Measurements from ENCODE around the gene SETBP1.

The SETBP1 gene

DNA sequence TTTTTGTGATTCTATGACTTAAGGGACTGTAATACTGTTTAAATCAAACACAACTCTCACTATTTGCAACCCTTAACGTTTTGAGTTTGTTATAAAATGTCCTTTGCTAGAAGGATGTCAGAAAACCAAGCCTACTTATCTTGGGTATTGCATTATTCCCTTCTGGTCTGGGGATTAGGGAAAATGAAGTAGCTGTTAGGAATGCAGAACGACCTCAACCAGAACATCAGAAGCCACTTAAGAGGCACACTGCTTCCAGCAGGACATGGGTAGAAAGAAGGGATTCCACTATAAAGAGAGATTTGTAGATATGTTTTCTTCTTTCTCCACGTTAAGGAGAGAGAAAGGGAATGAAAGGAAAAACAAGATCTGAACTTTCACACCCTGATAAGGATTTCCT, 101.2 kb downstream of the SETBP1 start:
- Histone ChIP-seq H3K4me1 (ENCODE audit: control insufficient read depth, insufficient read depth, low read length) (peaks cover 8% of the 10 kb centered on the region), H3K36me3 (ENCODE audit: control insufficient read depth in 2 of 2, insufficient read depth in 1 of 2, low read length in 2 of 2) (no peaks in the 10 kb centered on the region), H3K9me3 (ENCODE audit: control insufficient read depth, insufficient read depth, low read depth, low read length) (no peaks in the 10 kb centered on the region), H3K4me3 (ENCODE audit: low read depth, low read length) (no peak overlapping the region), H3K27ac (ENCODE audit: extremely low read depth, low read depth, low read length) (no peak overlapping the region)
- POLR2A ChIA-PET, result no interaction called here
- TF ChIP-seq PRDM1 (tag by site-specific recombination; IDR thresholded peaks at IDR 0.05) (peak; percentile 46; the same call in 1 of the 2 replicates), KLF9 (tag by site-specific recombination; IDR thresholded peaks at IDR 0.05; ENCODE audit: low read depth) (no peak), ZNF670 (tag by site-specific recombination; IDR thresholded peaks at IDR 0.05; ENCODE audit: low read depth) (no peak), ZBTB21 (tag by site-specific recombination; IDR thresholded peaks at IDR 0.05) (no peak), SCRT1 (tag by site-specific recombination; IDR thresholded peaks at IDR 0.05; ENCODE audit: borderline replicate concordance) (no peak), ZSCAN30 (tag by site-specific recombination; IDR thresholded peaks at IDR 0.05) (no peak), PRDM4 (tag by site-specific recombination; IDR thresholded peaks at IDR 0.05) (no peak), ZNF76 (tag by site-specific recombination; IDR thresholded peaks at IDR 0.05; ENCODE audit: borderline replicate concordance, low read depth) (no peak), ZNF214 (tag by site-specific recombination; IDR thresholded peaks at IDR 0.05; ENCODE audit: borderline replicate concordance) (no peak), HOXA7 (CRISPR knock-in tag; IDR thresholded peaks at IDR 0.05; ENCODE audit: borderline replicate concordance) (no peak), ZNF169 (tag by site-specific recombination; IDR thresholded peaks at IDR 0.05) (no peak)
- TF ChIP-seq, protein P1, sequence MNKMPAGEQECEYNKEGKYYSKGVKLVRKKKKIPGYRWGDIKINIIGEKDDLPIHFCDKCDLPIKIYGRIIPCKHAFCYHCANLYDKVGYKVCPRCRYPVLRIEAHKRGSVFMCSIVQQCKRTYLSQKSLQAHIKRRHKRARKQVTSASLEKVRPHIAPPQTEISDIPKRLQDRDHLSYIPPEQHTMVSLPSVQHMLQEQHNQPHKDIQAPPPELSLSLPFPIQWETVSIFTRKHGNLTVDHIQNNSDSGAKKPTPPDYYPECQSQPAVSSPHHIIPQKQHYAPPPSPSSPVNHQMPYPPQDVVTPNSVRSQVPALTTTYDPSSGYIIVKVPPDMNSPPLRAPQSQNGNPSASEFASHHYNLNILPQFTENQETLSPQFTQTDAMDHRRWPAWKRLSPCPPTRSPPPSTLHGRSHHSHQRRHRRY (tag by site-specific recombination; IDR thresholded peaks at IDR 0.05), result no peak
- TF ChIP-seq, protein P2, sequence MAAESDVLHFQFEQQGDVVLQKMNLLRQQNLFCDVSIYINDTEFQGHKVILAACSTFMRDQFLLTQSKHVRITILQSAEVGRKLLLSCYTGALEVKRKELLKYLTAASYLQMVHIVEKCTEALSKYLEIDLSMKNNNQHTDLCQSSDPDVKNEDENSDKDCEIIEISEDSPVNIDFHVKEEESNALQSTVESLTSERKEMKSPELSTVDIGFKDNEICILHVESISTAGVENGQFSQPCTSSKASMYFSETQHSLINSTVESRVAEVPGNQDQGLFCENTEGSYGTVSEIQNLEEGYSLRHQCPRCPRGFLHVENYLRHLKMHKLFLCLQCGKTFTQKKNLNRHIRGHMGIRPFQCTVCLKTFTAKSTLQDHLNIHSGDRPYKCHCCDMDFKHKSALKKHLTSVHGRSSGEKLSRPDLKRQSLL (tag by site-specific recombination; IDR thresholded peaks at IDR 0.05), result no peak
- TF ChIP-seq, protein P3, sequence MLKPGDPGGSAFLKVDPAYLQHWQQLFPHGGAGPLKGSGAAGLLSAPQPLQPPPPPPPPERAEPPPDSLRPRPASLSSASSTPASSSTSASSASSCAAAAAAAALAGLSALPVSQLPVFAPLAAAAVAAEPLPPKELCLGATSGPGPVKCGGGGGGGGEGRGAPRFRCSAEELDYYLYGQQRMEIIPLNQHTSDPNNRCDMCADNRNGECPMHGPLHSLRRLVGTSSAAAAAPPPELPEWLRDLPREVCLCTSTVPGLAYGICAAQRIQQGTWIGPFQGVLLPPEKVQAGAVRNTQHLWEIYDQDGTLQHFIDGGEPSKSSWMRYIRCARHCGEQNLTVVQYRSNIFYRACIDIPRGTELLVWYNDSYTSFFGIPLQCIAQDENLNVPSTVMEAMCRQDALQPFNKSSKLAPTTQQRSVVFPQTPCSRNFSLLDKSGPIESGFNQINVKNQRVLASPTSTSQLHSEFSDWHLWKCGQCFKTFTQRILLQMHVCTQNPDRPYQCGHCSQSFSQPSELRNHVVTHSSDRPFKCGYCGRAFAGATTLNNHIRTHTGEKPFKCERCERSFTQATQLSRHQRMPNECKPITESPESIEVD (tag by site-specific recombination; IDR thresholded peaks at IDR 0.05), result 0 out of 2 replicates have a peak, but pooled peaks have one; percentile 7
- TF ChIP-seq, protein P4, sequence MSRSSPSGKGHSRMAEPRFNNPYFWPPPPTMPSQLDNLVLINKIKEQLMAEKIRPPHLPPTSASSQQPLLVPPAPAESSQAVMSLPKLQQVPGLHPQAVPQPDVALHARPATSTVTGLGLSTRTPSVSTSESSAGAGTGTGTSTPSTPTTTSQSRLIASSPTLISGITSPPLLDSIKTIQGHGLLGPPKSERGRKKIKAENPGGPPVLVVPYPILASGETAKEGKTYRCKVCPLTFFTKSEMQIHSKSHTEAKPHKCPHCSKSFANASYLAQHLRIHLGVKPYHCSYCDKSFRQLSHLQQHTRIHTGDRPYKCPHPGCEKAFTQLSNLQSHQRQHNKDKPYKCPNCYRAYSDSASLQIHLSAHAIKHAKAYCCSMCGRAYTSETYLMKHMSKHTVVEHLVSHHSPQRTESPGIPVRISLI (tag by site-specific recombination; IDR thresholded peaks at IDR 0.05), result no peak
- CTCF ChIA-PET, result interaction anchor here (1.3 to 1.6 kb wide), 2 partner anchors 14 to 430 kb away, joined by 3 to 5 read pairs; no protein-coding TSS in a partner anchor

GRCh38 chr18:44782617-44783016, 101.9 kb downstream of the SETBP1 start:
- peaks cover 8% of the 10 kb centered on the region for H3K4me1 ChIP-seq (ENCODE audit: control insufficient read depth, insufficient read depth, low read length)
- H3K36me3 ChIP-seq (ENCODE audit: control insufficient read depth in 2 of 2, insufficient read depth in 1 of 2, low read length in 2 of 2), result no peaks in the 10 kb centered on the region
- CTCF ChIA-PET, result interaction anchor here (1.3 to 1.6 kb wide), 2 partner anchors 15 to 430 kb away, joined by 3 to 5 read pairs; no protein-coding TSS in a partner anchor
- no peaks in the 10 kb centered on the region for H3K9me3 ChIP-seq (ENCODE audit: control insufficient read depth, insufficient read depth, low read depth, low read length)
- no peak overlapping the region for H3K27ac ChIP-seq (ENCODE audit: extremely low read depth, low read depth, low read length)
- H3K4me3 ChIP-seq (ENCODE audit: low read depth, low read length), result no peak overlapping the region
- POLR2A ChIA-PET, result no interaction called here
- TF ChIP-seq, protein P5, sequence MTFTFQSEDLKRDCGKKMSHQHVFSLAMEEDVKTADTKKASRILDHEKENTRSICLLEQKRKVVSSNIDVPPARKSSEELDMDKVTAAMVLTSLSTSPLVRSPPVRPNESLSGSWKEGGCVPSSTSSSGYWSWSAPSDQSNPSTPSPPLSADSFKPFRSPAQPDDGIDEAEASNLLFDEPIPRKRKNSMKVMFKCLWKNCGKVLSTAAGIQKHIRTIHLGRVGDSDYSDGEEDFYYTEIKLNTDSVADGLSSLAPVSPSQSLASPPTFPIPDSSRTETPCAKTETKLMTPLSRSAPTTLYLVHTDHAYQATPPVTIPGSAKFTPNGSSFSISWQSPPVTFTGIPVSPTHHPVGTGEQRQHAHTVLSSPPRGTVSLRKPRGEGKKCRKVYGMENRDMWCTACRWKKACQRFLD (tag by site-specific recombination; IDR thresholded peaks at IDR 0.05), result no peak
- TF ChIP-seq KLF9 (tag by site-specific recombination; IDR thresholded peaks at IDR 0.05; ENCODE audit: low read depth), result no peak
- TF ChIP-seq ZBTB10 (tag by site-specific recombination; IDR thresholded peaks at IDR 0.05), result no peak
- TF ChIP-seq, protein P6, sequence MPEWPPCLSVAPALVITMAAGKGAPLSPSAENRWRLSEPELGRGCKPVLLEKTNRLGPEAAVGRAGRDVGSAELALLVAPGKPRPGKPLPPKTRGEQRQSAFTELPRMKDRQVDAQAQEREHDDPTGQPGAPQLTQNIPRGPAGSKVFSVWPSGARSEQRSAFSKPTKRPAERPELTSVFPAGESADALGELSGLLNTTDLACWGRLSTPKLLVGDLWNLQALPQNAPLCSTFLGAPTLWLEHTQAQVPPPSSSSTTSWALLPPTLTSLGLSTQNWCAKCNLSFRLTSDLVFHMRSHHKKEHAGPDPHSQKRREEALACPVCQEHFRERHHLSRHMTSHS (tag by site-specific recombination; IDR thresholded peaks at IDR 0.05), result no peak
- TF ChIP-seq, protein P7, sequence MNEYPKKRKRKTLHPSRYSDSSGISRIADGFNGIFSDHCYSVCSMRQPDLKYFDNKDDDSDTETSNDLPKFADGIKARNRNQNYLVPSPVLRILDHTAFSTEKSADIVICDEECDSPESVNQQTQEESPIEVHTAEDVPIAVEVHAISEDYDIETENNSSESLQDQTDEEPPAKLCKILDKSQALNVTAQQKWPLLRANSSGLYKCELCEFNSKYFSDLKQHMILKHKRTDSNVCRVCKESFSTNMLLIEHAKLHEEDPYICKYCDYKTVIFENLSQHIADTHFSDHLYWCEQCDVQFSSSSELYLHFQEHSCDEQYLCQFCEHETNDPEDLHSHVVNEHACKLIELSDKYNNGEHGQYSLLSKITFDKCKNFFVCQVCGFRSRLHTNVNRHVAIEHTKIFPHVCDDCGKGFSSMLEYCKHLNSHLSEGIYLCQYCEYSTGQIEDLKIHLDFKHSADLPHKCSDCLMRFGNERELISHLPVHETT (tag by site-specific recombination; IDR thresholded peaks at IDR 0.05), result no peak
